NCI-H187 (cell line): ENCODE results near the gene HPRT1.

Experiments
- DNase-seq, 2 experiments: peaks; one replicate each; lab custom pipeline; 2025; lab: John Stamatoyannopoulos, UW

The HPRT1 gene

GRCh38 chrX:134478374-134478773, 18.4 kb downstream of the HPRT1 start:
- no peak for DNase-seq

GRCh38 chrX:134480061-134480460, 20.1 kb downstream of the HPRT1 start:
- DNase-seq: no peak

- DNase-seq: no peak
Measured at GRCh38 chrX:134481339-134481738, 21.4 kb downstream of the HPRT1 start.

- DNase-seq: no peak
Measured at GRCh38 chrX:134482371-134482770, 22.4 kb downstream of the HPRT1 start.

GRCh38 chrX:134484039-134484438, 24.1 kb downstream of the HPRT1 start:
- no peak for DNase-seq

GRCh38 chrX:134501941-134502340, 42.0 kb downstream of the HPRT1 start:
- DNase-seq: no peak

GRCh38 chrX:134502686-134503085, 42.7 kb downstream of the HPRT1 start:
- DNase-seq: no peak

- no peak for DNase-seq
Measured at GRCh38 chrX:134512566-134512965, 52.6 kb downstream of the HPRT1 start.

- no peak for DNase-seq
Measured at GRCh38 chrX:134513091-134513490, 53.1 kb downstream of the HPRT1 start.

- no peak for DNase-seq
Measured at GRCh38 chrX:134520860-134521390, 61.0 kb downstream of the HPRT1 start.

- no peak for DNase-seq
Measured at GRCh38 chrX:134524181-134524580, 64.2 kb downstream of the HPRT1 start.

GRCh38 chrX:134525086-134525792, 65.3 kb downstream of the HPRT1 start:
- no peak for DNase-seq

- DNase-seq: no peak
Measured at GRCh38 chrX:134526399-134526798, 66.4 kb downstream of the HPRT1 start.

- DNase-seq: no peak
Measured at GRCh38 chrX:134528960-134529359, 69.0 kb downstream of the HPRT1 start.

GRCh38 chrX:134529481-134529880, 69.5 kb downstream of the HPRT1 start:
- DNase-seq: no peak

- DNase-seq: no peak
Measured at GRCh38 chrX:134530845-134531244, 70.9 kb downstream of the HPRT1 start.

- DNase-seq: no peak
Measured at GRCh38 chrX:134533352-134533751, 73.4 kb downstream of the HPRT1 start.

GRCh38 chrX:134533952-134534351, 74.0 kb downstream of the HPRT1 start:
- DNase-seq: no peak

GRCh38 chrX:134537179-134537955, 77.4 kb downstream of the HPRT1 start:
- no peak for DNase-seq

GRCh38 chrX:134538316-134538715, 78.4 kb downstream of the HPRT1 start:
- no peak for DNase-seq

GRCh38 chrX:134541906-134542305, 81.9 kb downstream of the HPRT1 start:
- DNase-seq: no peak

GRCh38 chrX:134542485-134542884, 82.5 kb downstream of the HPRT1 start:
- DNase-seq: no peak

GRCh38 chrX:134543288-134543687, 83.3 kb downstream of the HPRT1 start:
- no peak for DNase-seq
